Stimulated activated CD4-positive, alpha-beta T cell treated with anti-CD3 and anti-CD28 coated beads, Interleukin-1b, Interleukin-23, amount 100 ng/mL, for 1 hour (primary cell): ENCODE measurements around the gene ATM.
"Not testable (repeated sequence)": the region's sequence is repeated elsewhere in the genome, so short reads cannot be mapped to it uniquely, and the experiment has no call there.

Source experiments
- DNase-seq, 2 donors: peaks; one replicate each; pipeline ENCODE4 v3.0.0-alpha.2; 2020; ENCODE audit warnings: low read depth in 2 of 2

ATM gene

GRCh38 chr11:108278954-108279353, 56.1 kb downstream of the ATM start:
- DNase-seq, result no peak

- no peak for DNase-seq
These were observed 63.5 kb downstream of the ATM start for GRCh38 chr11:108286370-108286769.

- DNase-seq, result no peak
These were observed 64.1 kb downstream of the ATM start for GRCh38 chr11:108286956-108287355.

- not testable (repeated sequence) for DNase-seq
These were observed 66.2 kb downstream of the ATM start for GRCh38 chr11:108289066-108289465.

- no peak for DNase-seq
These were observed 66.8 kb downstream of the ATM start for GRCh38 chr11:108289699-108290098.

- no peak for DNase-seq
These were observed 70.4 kb downstream of the ATM start for GRCh38 chr11:108293229-108293628.

- DNase-seq, result no peak
These were observed 79.4 kb downstream of the ATM start for GRCh38 chr11:108302121-108302785.

- no peak for DNase-seq
These were observed 84.9 kb downstream of the ATM start for GRCh38 chr11:108307751-108308150.

GRCh38 chr11:108313444-108313843, 90.6 kb downstream of the ATM start:
- DNase-seq, result no peak

- no peak for DNase-seq
These were observed 93.2 kb downstream of the ATM start for GRCh38 chr11:108316061-108316460.

- DNase-seq, result no peak
These were observed 96.8 kb downstream of the ATM start for GRCh38 chr11:108319541-108320145.

GRCh38 chr11:108322666-108323065, 99.8 kb downstream of the ATM start:
- DNase-seq, result no peak

GRCh38 chr11:108324587-108324986, 101.7 kb downstream of the ATM start:
- DNase-seq, result no peak

- DNase-seq, result no peak
These were observed 110.6 kb downstream of the ATM start for GRCh38 chr11:108333403-108333899.

- no peak for DNase-seq
These were observed 115.9 kb downstream of the ATM start for GRCh38 chr11:108338750-108339149.

GRCh38 chr11:108340973-108341372, 118.1 kb downstream of the ATM start:
- DNase-seq, result no peak

GRCh38 chr11:108341654-108342053, 118.8 kb downstream of the ATM start:
- DNase-seq, result no peak

- no peak for DNase-seq
These were observed 120.8 kb downstream of the ATM start for GRCh38 chr11:108343714-108344113.

GRCh38 chr11:108345767-108346166, 122.9 kb downstream of the ATM start:
- no peak for DNase-seq

- DNase-seq, result no peak
These were observed 123.6 kb downstream of the ATM start for GRCh38 chr11:108346451-108346850.

GRCh38 chr11:108351468-108351867, 128.6 kb downstream of the ATM start:
- no peak for DNase-seq

- no peak for DNase-seq
These were observed 141.3 kb downstream of the ATM start for GRCh38 chr11:108364159-108364558.

- no peak for DNase-seq
These were observed 145.3 kb downstream of the ATM start for GRCh38 chr11:108368134-108368533.

GRCh38 chr11:108369064-108369463, 146.2 kb downstream of the ATM start:
- no peak for DNase-seq
